Activated T-helper 9 cell treated with anti-CD3 and anti-CD28 coated beads, Interleukin-2, amount 50 U/mL, for 16 hours (primary cell): ENCODE results near the gene EGFL7.

ENCODE experiments used
- DNase-seq: peaks from one replicate; pipeline ENCODE4 v3.0.0-alpha.2; 2020; ENCODE audit warnings: low read depth

The EGFL7 gene

GRCh38 chr9:136672431-136673087 is 9.8 kb downstream of the EGFL7 start:
- no peak for DNase-seq

- DNase-seq = no peak
These were observed 10.6 kb downstream of the EGFL7 start for GRCh38 chr9:136673088-136673974.

- DNase-seq = no peak
These were observed 11.5 kb downstream of the EGFL7 start for GRCh38 chr9:136673975-136674785.

- DNase-seq = no peak
These were observed 12.2 kb downstream of the EGFL7 start for GRCh38 chr9:136674786-136675349.

- no peak for DNase-seq
These were observed 13.0 kb downstream of the EGFL7 start for GRCh38 chr9:136675477-136676296.

- DNase-seq = no peak
These were observed 13.6 kb downstream of the EGFL7 start for GRCh38 chr9:136676297-136676794.

GRCh38 chr9:136676920-136677686 is 14.4 kb downstream of the EGFL7 start:
- no peak for DNase-seq

GRCh38 chr9:136678034-136678433 is 15.3 kb downstream of the EGFL7 start:
- no peak for DNase-seq

- DNase-seq = no peak
These were observed 15.9 kb downstream of the EGFL7 start for GRCh38 chr9:136678624-136679023.

- DNase-seq = no peak
These were observed 16.8 kb downstream of the EGFL7 start for GRCh38 chr9:136679431-136679941.

GRCh38 chr9:136681029-136681428 is 18.3 kb downstream of the EGFL7 start:
- DNase-seq = no peak

GRCh38 chr9:136681945-136682699 is 19.4 kb downstream of the EGFL7 start:
- DNase-seq = no peak

- DNase-seq = no peak
These were observed 20.0 kb downstream of the EGFL7 start for GRCh38 chr9:136682710-136683109.

GRCh38 chr9:136683173-136683745 is 20.5 kb downstream of the EGFL7 start:
- no peak for DNase-seq

GRCh38 chr9:136683755-136684154 is 21.0 kb downstream of the EGFL7 start:
- no peak for DNase-seq

- DNase-seq = no peak
These were observed 21.6 kb downstream of the EGFL7 start for GRCh38 chr9:136684339-136684738.

GRCh38 chr9:136684799-136685198 is 22.1 kb downstream of the EGFL7 start:
- DNase-seq = no peak

GRCh38 chr9:136685216-136685615 is 22.5 kb downstream of the EGFL7 start:
- no peak for DNase-seq
